GM19193 (cell line): ENCODE measurements around the gene SIVA1.

Source experiments
- POLR2A ChIP-seq: IDR thresholded peaks from 4 replicates; pipeline ENCODE4 v1.6.1; 2011; ENCODE audit not compliant: insufficient read depth, insufficient read length; ENCODE audit errors: extremely low read depth

Gene SIVA1

DNA sequence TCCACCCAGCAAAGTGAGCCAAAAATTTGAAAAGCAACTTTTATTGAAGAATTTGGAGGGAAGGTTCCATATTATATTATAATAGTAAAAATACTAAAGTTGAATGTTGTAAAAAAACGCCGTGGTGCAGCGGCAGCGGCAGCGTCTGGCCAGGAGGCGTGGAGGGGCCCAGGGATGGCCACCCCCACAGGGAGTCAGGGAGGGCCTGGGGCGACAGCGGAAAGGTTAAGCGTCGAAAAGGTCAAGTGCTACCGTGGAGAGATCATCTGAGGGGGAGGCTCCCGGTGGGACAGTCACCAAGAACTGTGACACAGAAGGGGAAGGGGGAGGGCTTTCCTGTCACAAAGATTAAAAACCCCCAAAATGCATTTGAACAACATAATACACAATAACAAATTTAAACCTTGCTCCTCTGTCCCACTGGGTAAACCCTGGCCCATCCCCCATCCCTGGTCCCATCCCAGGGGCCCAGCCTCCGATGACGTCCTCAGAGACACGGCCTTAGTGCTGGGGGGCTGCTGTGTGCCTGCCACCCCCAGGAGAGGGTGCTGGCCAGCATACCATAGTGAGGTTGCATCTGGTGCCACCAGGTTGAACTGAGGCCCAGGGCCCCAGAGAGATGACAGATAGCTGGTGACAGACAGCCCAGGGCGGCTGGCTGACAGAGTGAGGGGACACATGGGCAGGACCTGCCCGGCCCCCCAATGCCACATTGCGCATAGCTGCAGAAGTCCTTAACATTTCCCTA is 16.6 kb downstream of the SIVA1 start:
- no peak for TF ChIP-seq POLR2A

DNA sequence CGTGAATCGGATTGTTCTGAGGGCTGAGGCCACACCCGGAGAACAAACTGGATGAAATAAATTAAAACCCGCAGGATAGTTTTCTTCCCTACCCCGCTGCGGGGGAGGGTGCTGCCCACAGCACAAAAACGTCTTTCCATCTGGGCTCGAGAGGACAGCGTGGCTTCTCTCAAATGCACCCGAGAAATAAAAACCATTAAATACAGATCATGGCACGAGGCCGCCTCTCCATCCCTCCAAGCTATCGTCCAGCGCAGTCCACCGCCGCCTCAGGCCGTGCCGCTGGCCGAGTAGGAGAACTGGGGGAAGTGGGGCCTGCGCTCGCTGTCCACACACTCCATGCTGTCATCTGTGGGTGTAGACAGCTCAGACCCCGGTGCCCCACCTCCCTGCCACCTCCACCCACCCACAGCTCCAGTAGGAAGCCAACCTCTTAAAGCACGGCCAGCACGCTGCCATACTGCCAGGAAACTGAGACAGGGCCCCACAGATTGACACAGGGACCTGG is 17.2 kb downstream of the SIVA1 start:
- TF ChIP-seq POLR2A, result no peak

DNA sequence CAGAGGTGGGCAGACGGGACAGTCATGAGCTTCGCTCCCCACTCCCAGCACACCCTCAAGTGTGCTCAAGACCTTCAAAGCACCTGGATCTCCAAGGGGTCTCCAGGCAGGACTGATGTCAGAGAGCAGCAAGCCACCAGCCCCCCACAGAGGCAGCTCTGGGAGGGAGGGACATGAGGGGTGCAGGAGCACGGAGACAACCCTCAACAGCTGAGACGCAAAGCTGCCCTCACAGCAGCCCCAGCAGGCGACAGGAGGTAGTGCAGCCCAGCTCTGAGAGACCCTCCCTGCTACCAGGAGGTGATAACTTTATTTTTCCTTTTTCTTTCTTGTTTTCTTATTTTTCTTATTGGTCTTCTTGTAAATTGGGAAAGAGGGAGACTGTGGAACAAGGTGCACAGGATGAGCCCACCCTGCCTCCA is 17.9 kb downstream of the SIVA1 start:
- TF ChIP-seq POLR2A, result no peak

DNA sequence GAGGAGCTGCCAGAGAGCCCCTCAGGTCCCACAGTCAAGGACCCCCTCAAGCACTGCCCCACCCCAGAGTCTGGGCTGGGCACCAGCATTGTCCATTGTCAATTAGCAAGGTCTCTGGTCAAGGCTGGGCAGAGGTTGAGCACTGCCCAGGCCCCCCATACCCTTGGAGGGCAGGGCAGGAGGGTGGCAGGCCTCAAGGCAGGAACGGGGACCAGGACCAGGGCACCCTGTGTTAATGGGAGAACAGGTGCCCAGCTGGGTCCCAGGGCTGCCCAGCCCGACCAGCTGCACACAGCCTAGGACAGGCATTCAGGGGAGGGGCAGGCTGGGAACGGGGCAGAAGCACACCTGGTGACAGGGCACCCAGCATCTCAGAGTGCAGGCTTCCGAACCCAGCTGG is 18.4 kb downstream of the SIVA1 start:
- no peak for TF ChIP-seq POLR2A

DNA sequence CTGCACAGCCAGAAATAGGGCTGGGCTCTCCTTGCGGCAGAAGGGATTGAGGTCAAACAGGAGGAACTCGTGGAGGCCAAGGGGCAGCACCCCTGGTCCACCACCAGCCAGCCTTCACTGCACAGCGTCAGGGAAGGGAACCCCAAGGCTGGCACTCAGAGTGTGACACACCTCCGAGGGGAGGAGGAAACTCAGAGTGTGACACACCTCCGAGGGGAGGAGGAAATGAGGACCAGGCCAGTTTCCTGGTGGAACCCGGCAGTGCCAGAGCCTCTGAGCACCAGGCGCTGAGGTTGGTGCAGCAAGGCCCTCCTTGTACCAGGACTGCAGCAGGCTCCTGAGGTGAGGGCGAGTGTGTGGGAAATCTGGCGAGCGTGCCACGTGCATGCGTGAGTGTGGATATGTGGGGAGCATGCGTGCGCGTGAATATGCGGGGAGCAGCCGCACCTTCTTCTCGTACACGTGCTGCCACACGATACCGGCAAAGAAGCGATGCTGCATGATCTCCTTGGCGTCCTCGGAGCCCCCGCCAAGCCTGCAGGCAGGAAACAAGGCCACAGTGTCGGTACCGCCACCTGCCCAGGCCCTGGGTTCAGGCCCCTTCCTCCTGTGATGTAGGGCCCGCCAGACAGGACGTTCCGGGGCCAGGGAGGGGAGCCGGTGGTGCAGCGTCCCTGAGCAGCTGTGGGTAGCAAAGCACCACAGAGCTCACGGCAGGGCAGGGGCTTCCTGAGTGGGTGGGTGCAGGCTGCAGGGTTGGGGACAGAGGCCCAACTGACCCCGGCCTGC is 19.2 kb downstream of the SIVA1 start:
- no peak for TF ChIP-seq POLR2A

DNA sequence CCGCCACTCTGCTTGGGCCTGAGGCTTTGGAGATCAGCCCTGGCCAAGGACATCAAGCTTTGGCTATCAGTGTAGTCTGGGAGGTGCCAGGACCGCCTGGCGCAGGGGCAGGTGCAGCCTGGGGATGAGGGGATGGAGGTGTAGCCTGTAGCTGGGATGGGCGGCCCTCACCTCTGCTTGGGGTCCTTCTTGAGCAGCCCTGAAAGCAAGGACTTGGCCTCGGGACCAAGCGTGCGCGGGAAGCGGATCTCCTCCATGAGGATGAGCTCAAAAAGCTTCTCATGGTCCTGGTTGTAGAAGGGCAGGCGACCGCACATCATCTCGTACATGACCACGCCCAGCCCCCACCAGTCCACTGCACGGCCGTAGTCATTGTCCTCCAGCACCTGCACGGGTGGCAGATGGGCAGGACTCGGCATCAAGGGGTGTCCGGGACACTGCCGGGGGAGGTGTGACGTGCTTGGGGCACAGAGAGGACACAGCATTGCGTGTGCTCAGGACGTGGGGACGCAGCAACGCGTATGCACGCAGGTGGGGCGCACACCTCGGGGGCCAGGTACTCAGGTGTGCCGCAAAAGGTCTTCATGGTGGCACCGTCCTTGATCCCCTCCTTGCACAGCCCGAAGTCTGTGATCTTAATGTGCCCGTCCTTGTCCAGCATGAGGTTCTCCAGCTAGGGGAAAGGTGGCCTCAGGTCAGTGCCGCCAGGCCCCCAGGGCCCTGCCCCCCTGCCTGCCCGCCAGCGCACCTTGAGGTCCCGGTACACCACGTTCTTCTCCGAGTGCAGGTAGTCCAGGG is 20.0 kb downstream of the SIVA1 start:
- no peak for TF ChIP-seq POLR2A

DNA sequence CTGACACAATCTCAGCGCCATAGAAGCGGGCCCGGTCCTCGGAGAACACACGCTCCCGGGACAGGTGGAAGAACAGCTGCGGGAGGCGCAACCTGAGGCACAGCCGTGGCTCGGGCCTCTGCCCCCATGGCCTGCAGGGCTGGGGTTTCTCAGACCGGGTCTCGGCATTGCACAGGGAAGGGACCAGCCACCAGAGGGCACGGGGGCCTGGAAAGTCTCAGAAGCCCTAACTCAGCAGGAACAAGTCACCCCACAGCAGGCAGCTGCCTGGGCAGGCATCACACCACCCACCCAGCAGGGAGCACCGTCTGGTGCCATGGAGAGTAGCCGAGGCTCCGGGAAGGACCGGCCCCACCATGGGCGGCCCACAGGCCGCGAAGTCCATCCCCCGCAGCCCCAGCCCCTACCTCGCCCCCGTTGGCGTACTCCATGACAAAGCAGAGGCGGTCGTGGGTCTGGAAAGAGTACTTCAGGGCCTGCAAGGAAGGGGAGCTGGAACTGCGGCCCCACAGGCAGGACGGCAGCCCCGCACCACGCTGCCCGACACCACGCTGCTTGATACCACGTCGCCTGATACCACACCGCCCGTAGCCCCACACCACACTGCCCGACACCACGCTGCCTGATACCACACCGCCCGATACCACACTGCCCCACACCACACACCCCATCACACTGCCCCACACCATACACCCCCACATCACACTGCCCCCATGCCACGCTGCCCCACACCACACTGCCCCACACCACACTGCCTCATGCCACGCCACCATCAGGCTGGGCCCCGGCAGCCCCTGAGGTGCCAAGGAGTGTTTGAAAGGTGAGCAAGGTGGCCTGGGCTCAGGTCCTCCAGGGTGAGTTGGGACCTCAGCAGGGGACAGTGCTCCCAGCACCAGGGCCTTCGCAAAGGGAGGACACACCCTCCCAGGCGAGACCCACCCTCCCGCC is 20.8 kb downstream of the SIVA1 start:
- no peak for TF ChIP-seq POLR2A

DNA sequence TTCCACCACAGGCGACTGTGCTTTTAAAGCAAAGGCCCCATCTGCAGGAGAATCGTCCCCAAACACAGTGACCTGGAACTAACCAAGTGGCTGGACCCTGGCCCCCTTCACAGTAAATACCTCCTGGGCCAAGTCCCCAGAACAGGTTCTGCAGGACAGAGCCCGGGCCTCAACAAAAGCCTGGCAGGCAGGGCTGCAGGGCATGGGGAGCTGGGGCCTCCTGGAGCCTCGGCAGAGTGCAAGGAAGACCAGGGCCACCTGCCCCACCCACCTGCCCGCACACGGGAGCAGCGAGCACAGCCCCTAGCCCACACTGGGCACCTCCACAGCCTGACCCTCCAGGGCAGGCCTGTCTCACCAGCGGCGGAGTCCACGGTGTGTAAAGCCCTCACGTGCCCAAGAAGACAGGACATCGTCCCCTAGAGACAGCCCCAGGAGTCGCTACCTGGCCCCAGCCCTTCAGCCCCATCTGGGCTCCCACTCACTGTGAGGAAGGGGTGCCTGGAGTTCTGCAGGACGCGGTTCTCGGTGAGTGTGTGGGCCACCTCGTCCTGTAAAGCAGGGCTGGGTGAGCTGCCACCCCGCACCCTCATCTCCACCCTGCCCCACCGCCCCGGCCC is 21.6 kb downstream of the SIVA1 start:
- TF ChIP-seq POLR2A, result no peak

DNA sequence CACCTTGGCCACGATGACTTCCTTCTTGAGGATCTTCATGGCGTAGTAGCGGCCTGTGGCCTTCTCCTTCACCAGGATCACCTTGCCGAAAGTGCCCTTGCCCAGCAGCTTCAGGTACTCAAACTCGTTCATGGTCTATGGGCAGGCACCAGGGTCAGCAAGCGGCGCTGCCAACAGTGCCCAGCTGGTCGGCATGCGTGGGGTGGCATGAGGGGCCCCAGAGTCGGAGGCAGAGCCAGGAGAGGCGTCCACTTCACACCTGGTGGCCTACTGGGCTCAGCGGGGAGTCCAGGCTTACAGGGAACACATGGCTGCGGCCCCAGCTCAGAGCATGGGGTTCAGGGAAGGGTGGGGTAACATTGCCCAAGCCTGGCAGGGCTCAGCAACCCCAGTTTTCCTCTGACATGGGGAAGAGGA is 22.1 kb downstream of the SIVA1 start:
- TF ChIP-seq POLR2A, result no peak

DNA sequence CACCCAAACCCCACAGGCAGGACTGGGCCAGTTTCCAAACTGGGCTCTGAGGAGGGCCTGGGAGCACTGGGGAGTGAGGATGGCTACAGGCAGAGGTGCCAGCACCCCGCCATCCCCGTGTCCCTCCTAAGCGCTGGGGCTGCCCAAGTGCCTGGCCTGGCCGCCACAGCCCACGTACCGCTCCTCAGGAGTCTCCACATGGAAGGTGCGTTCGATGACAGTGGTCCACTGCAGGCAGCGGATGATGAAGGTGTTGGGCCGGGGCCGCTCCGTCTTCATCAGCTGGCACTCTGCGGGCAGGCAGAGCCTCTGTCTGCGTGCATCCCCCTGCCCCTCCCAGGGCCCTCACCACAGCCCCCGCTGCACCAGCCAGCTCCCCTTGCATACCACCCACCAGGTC is 23.5 kb downstream of the SIVA1 start:
- no peak for TF ChIP-seq POLR2A

DNA sequence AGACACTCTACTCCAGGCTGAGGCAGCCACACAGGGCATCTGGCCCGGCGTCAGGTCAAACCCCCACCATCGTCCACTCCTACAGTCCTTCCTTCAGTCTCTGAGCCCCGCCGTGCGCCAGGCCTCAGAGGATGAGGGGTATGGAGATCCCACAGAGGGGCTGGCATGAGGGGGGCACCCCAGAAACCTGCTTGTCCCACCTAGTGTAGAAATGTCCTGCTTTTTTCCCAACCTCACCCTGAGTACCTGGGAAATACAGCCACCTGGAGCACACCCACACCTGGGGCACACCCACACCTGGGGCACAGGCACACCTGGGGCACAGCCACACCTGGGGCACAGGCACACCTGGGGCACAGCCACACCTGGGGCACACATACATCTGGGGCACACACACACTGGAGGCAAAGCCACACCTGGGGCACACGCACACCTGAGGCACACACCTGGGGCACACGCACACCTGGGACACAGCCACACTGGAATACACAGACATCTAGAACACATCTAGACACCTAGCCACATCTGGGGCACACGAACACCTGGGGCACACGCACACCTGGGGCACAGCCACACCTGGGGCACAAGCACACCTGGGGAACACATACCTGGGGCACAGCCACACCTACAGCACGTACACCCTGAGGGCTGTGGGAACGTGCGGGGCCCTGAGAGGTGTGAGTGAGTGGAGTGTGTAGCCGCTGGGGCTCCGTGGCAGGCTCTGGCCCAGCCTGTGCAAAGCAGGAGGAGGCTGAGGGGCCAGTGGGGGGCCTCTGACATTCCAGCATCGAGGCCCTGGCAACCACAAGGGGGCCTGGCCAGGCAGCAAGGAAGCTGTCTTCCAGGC is 24.2 kb downstream of the SIVA1 start:
- no peak for TF ChIP-seq POLR2A

DNA sequence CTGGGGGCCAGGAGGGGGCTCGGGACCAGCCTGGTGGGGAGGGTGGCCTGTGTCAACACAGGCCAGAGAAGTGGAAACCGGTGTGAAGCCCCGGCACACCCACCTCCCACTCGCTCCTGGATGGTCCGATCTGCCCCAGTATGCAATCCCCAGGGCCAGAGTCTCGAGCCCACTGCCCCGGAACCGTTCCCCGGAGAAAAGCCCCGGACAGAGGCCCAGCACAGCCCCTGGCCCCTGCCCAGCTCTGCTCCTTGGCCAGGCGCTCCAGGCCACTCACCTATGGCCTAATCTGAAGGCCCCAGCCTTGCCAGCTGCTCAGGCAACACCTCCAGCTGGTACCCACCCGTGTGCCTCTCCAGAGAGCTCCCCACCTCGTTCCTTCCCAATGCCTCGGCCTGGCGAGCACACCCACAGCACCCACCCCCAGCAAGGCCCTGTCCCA is 24.9 kb downstream of the SIVA1 start:
- no peak for TF ChIP-seq POLR2A
